Panc1 (cell line): ENCODE measurements around the gene CD8A.

Source experiments
- CTCF ChIP-seq: fragments of 450-650 bp; IDR thresholded peaks from 2 replicates; pipeline ENCODE4 v1.5.1; 2017; ENCODE audit warnings: mild to moderate bottlenecking
- POLR2AphosphoS5 ChIP-seq: IDR thresholded peaks from 2 replicates; pipeline ENCODE4 v1.6.1; 2012; ENCODE audit warnings: mild to moderate bottlenecking, low read depth, low read length, moderate library complexity
- SIN3A ChIP-seq: IDR thresholded peaks from 2 replicates; pipeline ENCODE4 v1.6.1; 2012; ENCODE audit warnings: low read depth, mild to moderate bottlenecking, low read length, moderate library complexity, borderline replicate concordance; ENCODE audit not compliant: insufficient read depth
- TF ChIP-seq, protein P1 (sequence below), 2 experiments: IDR thresholded peaks; 2 replicates each; pipeline ENCODE4 v1.6.1; 2011 to 2012; ENCODE audit warnings: low read depth in 2 of 2, control low read depth in 1 of 2, low read length in 1 of 2, mild to moderate bottlenecking in 1 of 2, moderate library complexity in 1 of 2; ENCODE audit not compliant: insufficient read depth in 1 of 2

- TF ChIP-seq CTCF: no peak
- TF ChIP-seq, protein P1, sequence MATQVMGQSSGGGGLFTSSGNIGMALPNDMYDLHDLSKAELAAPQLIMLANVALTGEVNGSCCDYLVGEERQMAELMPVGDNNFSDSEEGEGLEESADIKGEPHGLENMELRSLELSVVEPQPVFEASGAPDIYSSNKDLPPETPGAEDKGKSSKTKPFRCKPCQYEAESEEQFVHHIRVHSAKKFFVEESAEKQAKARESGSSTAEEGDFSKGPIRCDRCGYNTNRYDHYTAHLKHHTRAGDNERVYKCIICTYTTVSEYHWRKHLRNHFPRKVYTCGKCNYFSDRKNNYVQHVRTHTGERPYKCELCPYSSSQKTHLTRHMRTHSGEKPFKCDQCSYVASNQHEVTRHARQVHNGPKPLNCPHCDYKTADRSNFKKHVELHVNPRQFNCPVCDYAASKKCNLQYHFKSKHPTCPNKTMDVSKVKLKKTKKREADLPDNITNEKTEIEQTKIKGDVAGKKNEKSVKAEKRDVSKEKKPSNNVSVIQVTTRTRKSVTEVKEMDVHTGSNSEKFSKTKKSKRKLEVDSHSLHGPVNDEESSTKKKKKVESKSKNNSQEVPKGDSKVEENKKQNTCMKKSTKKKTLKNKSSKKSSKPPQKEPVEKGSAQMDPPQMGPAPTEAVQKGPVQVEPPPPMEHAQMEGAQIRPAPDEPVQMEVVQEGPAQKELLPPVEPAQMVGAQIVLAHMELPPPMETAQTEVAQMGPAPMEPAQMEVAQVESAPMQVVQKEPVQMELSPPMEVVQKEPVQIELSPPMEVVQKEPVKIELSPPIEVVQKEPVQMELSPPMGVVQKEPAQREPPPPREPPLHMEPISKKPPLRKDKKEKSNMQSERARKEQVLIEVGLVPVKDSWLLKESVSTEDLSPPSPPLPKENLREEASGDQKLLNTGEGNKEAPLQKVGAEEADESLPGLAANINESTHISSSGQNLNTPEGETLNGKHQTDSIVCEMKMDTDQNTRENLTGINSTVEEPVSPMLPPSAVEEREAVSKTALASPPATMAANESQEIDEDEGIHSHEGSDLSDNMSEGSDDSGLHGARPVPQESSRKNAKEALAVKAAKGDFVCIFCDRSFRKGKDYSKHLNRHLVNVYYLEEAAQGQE (IDR thresholded peaks at IDR 0.05; ENCODE audit: insufficient read depth in 1 of 2, low read depth in 2 of 2, low read length in 1 of 2): no peak
- TF ChIP-seq POLR2AphosphoS5: no peak
- TF ChIP-seq SIN3A: no peak
Measured at GRCh38 chr2:86779971-86780370, 10.7 kb downstream of the CD8A start.
